ENCODE results near the gene TRIP13. TPM values are rescaled to one million over a fixed set of nuclear protein-coding genes. Genes with fewer than 3 reads are reported as not detected.

Gene TRIP13
- total and polyA plus RNA-seq, 2 of the 13 experiments (the other 11 are each of a cell fraction or from before 2014, with no cell fraction given) = 13.5 to 33.0 TPM

DNA sequence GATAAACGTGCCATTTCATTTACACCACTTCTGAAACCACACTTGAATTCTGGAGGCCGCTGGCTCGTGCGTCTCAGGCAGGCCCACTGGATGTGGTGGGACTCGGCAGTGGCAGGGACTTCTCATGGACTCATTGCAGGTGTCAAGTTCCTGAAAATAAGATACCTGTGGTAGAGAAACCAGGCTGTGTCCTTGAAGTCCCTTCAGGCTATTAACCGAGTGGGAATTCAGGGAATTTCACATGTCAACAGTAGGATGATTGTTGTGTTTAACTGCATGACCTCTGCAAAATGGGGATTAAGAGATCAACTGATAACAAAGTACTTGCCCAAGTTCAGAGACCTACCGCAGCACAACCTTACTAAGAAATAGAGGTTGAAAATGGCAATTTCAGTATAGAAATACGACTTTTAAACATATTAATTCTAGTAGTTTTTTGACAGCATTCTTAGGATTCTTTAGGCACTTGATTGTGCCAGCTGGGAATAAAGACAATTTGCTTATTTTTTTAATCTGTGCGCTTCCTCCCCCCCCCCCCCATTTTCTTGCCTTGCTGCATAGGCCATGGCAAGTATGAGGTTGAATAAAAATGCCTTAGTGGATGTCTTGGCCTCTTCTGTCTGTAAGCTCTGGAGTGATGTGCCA lies 26.8 kb downstream of the TRIP13 start (continued):
- no peak for TF ChIP-seq RBM39 (IDR thresholded peaks at IDR 0.05; ENCODE audit: low read depth, low read length, poor library complexity, severe bottlenecking)
- no peak for TF ChIP-seq ZNF883 (CRISPR knock-in tag; IDR thresholded peaks at IDR 0.05; ENCODE audit: not compliant biosample characterization)
- no peak for TF ChIP-seq JUND (CRISPR knock-in tag; IDR thresholded peaks at IDR 0.05)
- peak; percentile 74; the same call in 1 of the 2 replicates for TF ChIP-seq SIX1 (CRISPR knock-in tag; IDR thresholded peaks at IDR 0.05; ENCODE audit: borderline replicate concordance)
- TF ChIP-seq MLLT10 (CRISPR knock-in tag; IDR thresholded peaks at IDR 0.05) = no peak
- no peak for TF ChIP-seq CSRNP2 (CRISPR knock-in tag; conservative IDR thresholded peaks at IDR 0.05; ENCODE audit: low read depth)
- TF ChIP-seq DNMT1 (CRISPR knock-in tag; IDR thresholded peaks at IDR 0.05) = no peak
- no peak for TF ChIP-seq TOE1 (CRISPR knock-in tag; IDR thresholded peaks at IDR 0.05)
- TF ChIP-seq ZC3H13 (CRISPR knock-in tag; IDR thresholded peaks at IDR 0.05) = no peak
- TF ChIP-seq ZNF335 (CRISPR knock-in tag; IDR thresholded peaks at IDR 0.05) = peak; percentile 57; the same call in 1 of the 2 replicates
- TF ChIP-seq HOXA5 (CRISPR knock-in tag; IDR thresholded peaks at IDR 0.05) = peak; percentile 69; the same call in 1 of the 2 replicates
- TF ChIP-seq, protein P1, sequence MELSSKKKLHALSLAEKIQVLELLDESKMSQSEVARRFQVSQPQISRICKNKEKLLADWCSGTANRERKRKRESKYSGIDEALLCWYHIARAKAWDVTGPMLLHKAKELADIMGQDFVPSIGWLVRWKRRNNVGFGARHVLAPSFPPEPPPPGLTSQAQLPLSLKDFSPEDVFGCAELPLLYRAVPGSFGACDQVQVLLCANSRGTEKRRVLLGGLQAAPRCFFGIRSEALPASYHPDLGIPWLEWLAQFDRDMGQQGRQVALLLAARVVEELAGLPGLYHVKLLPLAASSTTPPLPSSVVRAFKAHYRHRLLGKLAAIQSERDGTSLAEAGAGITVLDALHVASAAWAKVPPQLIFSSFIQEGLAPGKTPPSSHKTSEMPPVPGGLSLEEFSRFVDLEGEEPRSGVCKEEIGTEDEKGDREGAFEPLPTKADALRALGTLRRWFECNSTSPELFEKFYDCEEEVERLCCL (CRISPR knock-in tag; IDR thresholded peaks at IDR 0.05; ENCODE audit: borderline replicate concordance) = no peak
- no peak for TF ChIP-seq HBP1 (CRISPR knock-in tag; IDR thresholded peaks at IDR 0.05; ENCODE audit: low read depth)
- TF ChIP-seq ZNF616 (CRISPR knock-in tag; IDR thresholded peaks at IDR 0.05; ENCODE audit: low read depth) = no peak
- no peak for TF ChIP-seq SAFB2 (CRISPR knock-in tag; IDR thresholded peaks at IDR 0.05; ENCODE audit: borderline replicate concordance, low read depth)
- no peak for TF ChIP-seq ZBTB26 (CRISPR knock-in tag; IDR thresholded peaks at IDR 0.05; ENCODE audit: borderline replicate concordance)
- TF ChIP-seq ZFP90 (CRISPR knock-in tag; IDR thresholded peaks at IDR 0.05; ENCODE audit: borderline replicate concordance) = 0 out of 2 replicates have a peak, but pooled peaks have one; percentile 46
- no peak for TF ChIP-seq FOSL1 (CRISPR knock-in tag; IDR thresholded peaks at IDR 0.05; ENCODE audit: borderline replicate concordance)
- TF ChIP-seq IKZF5 (CRISPR knock-in tag; IDR thresholded peaks at IDR 0.05) = peak; percentile 62; the same call in 1 of the 2 replicates
- TF ChIP-seq MLX (CRISPR knock-in tag; IDR thresholded peaks at IDR 0.05) = 0 out of 2 replicates have a peak, but pooled peaks have one; percentile 20
- TF ChIP-seq CBX5 (CRISPR knock-in tag; IDR thresholded peaks at IDR 0.05; ENCODE audit: borderline replicate concordance) = no peak
- TF ChIP-seq FOXC1 (CRISPR knock-in tag; IDR thresholded peaks at IDR 0.05; ENCODE audit: borderline replicate concordance) = no peak
- peak; percentile 45; the same call in 1 of the 2 replicates for TF ChIP-seq CEBPG (CRISPR knock-in tag; IDR thresholded peaks at IDR 0.05)

Measured in HepG2 (cell line).